ENCODE results near the gene ZNF175.

GRCh38 chr19:51592521-51592920, 21.4 kb downstream of the ZNF175 start:
- TF ChIP-seq, protein P1, sequence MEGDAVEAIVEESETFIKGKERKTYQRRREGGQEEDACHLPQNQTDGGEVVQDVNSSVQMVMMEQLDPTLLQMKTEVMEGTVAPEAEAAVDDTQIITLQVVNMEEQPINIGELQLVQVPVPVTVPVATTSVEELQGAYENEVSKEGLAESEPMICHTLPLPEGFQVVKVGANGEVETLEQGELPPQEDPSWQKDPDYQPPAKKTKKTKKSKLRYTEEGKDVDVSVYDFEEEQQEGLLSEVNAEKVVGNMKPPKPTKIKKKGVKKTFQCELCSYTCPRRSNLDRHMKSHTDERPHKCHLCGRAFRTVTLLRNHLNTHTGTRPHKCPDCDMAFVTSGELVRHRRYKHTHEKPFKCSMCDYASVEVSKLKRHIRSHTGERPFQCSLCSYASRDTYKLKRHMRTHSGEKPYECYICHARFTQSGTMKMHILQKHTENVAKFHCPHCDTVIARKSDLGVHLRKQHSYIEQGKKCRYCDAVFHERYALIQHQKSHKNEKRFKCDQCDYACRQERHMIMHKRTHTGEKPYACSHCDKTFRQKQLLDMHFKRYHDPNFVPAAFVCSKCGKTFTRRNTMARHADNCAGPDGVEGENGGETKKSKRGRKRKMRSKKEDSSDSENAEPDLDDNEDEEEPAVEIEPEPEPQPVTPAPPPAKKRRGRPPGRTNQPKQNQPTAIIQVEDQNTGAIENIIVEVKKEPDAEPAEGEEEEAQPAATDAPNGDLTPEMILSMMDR (IDR thresholded peaks at IDR 0.05; ENCODE audit: poor library complexity): no peak
- no peak for TF ChIP-seq EZH2 (IDR thresholded peaks at IDR 0.05; ENCODE audit: borderline replicate concordance)

Data from hepatocyte (in vitro differentiated cells).